ENCODE results near the gene ACTN1.

DNA sequence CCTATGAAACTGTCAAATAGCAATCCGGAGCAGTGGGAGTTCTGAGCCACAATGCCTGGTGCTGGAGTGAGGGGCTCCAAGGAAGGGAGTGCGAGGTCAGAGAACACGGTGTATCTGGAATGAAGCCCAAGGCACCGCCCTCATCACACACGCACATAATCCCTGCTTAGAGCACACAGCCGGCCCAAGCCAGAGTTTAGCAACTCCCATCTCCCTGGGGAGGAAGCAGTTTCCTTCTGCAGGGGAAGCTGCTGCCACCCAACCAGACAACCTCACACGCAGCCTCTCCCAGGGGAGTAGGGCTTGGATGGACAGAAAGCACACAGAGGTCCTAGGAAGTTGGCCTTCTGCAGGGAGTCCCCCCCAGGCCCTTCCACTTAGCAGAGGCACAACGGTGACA is 31.3 kb downstream of the ACTN1 start:
- TF ChIP-seq, protein P1, sequence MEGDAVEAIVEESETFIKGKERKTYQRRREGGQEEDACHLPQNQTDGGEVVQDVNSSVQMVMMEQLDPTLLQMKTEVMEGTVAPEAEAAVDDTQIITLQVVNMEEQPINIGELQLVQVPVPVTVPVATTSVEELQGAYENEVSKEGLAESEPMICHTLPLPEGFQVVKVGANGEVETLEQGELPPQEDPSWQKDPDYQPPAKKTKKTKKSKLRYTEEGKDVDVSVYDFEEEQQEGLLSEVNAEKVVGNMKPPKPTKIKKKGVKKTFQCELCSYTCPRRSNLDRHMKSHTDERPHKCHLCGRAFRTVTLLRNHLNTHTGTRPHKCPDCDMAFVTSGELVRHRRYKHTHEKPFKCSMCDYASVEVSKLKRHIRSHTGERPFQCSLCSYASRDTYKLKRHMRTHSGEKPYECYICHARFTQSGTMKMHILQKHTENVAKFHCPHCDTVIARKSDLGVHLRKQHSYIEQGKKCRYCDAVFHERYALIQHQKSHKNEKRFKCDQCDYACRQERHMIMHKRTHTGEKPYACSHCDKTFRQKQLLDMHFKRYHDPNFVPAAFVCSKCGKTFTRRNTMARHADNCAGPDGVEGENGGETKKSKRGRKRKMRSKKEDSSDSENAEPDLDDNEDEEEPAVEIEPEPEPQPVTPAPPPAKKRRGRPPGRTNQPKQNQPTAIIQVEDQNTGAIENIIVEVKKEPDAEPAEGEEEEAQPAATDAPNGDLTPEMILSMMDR (IDR thresholded peaks at IDR 0.05) = no peak
- TF ChIP-seq POLR2A (IDR thresholded peaks at IDR 0.05) (no peak), EP300 (IDR thresholded peaks at IDR 0.05) (peak; percentile 54)

Data from suprapubic skin (tissue), 3 donors.